ENCODE measurements around the gene ADGRG6. TPM values are rescaled to one million over a fixed set of nuclear protein-coding genes. Genes with fewer than 3 reads are reported as not detected.

The ADGRG6 gene
- total and polyA plus RNA-seq, 2 of the 8 experiments (the other 6 are each of a cell fraction or from before 2014, with no cell fraction given): 1.1 to 6.2 TPM

GRCh38 chr6:142262231-142262630 lies 39.6 kb upstream of the ADGRG6 start (continued):
- no peak for TF ChIP-seq NANOG (IDR thresholded peaks at IDR 0.05; ENCODE audit: insufficient read depth, low read depth, low read length, poor library complexity, severe bottlenecking)
- no peak for TF ChIP-seq EGR1 (IDR thresholded peaks at IDR 0.05; ENCODE audit: borderline replicate concordance, low read depth, low read length)
- no peak for TF ChIP-seq CREB1 (IDR thresholded peaks at IDR 0.05)
- no peak for TF ChIP-seq RFX5 (IDR thresholded peaks at IDR 0.05; ENCODE audit: borderline replicate concordance, low read depth, low read length)

Data from H1 (cell line).